Measurements from ENCODE around the gene FABP6.

Gene FABP6

GRCh38 chr5:160260006-160260775, 30.9 kb downstream of the FABP6 start:
- in situ Hi-C loops (cut with HindIII; ENCODE audit: low pct_ligation_motif_present, low sequenced_read_pairs) = no loop called here
- no peak for TF ChIP-seq CTCF (IDR thresholded peaks at IDR 0.05; ENCODE audit: low read depth, low read length, missing control alignments)
- no peaks in the 10 kb centered on the region for H3K27me3 ChIP-seq (replicated peaks)
- peaks cover 3% of the 10 kb centered on the region for H3K36me3 ChIP-seq (replicated peaks)
- DNase-seq = peak; percentile 6
- H3K4me3 ChIP-seq (ENCODE audit: low read depth, low read length) = no peak overlapping the region
- peak overlapping the region; percentile 99 for H3K27ac ChIP-seq

DNA sequence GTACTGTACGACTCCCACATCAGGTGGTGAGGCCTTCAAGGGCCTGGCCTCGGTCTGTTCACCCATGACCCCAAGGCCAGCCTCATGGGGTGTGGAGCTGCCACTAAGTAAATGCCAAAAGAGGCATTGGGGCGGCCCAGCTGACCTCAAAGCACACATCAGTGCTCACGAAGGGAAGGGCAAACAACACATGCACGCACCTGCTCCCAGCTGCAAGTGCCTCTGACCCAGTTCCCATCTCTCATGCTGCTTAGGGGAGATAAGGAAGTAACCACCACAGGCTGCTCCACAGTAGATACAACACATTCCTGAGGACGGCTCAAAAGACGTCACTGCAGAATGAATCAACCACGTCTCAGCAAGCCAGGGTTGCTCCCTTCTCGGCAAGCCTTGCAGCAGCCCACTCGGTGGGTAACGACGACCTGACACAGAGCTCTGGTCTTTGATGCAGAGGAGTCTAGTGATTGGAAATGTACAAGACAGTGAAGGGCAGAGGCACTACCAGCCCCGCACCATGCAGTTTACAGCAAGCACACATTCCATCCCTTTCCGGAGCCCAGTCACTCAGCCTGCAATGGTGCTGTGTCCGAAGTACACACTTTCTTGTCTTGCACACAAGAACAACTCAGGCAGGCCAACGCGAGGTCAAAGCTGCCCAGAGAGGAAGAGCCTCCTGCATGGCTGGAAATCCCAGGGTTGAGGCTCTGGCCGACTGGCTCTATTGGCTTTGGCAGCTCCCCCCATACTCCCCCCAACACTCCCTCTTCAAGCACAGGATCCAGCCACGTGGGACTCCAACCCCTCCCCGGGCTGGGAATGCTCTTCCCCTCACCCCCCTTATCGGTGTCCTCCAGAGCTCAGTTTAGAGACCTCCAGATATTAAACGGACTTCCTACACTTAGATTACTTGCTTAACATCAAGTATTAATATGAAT, 31.8 kb downstream of the FABP6 start:
- DNase-seq = peak; percentile 99
- Histone ChIP-seq H3K27me3 (replicated peaks) (no peaks in the 10 kb centered on the region), H3K4me3 (ENCODE audit: low read depth, low read length) (peak overlapping the region; percentile 12), H3K36me3 (replicated peaks) (no peaks in the 10 kb centered on the region), H3K27ac (peak overlapping the region; percentile 99)
- in situ Hi-C loops (cut with HindIII; ENCODE audit: low pct_ligation_motif_present, low sequenced_read_pairs) = no loop called here
- TF ChIP-seq CTCF (IDR thresholded peaks at IDR 0.05; ENCODE audit: low read depth, low read length, missing control alignments) = no peak

DNA sequence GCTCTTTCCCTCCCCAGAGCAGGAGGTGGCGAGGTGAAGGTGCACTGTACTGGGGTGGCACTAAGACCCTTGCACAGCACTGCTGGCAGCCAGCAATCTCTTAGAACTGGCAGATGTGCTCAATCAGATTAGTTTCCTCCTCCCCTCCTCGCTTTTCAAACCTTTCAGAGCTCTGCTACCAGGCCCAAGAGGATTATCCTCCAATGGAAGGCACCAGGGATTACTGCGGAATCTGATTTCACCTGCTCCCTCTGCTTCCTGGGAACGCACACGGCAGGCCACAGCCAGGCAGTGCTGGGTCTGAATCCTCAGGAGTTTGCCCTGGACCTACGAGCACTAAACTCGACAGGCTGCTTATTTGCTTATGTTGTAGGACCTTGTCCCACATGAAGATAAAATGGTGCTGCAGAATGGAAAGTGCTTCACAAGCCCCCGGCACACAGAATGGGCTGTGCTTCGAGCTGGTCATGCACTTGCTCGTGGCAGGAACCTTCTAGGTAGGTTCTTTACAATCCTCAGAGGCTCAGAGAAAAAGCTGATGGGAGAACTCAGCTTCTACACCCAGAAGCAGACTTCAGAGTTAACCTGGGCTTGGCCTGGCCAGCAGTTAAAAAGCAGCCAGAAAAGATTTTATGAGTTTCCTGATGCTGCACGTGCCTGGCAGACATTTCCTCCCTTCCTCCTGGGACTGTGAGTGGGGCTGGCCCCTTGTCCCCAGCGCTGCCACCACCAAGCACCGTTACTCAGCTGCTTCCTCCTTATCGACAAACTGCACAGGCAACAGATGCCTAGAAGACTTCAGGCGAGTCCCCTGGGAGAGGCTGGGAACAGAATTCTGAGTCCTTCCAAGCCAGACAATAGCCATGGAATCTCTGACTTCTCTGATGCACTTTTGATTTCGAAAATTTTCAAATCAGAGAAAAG, 33.1 kb downstream of the FABP6 start:
- H3K27me3 ChIP-seq (replicated peaks) = no peaks in the 10 kb centered on the region
- no peak overlapping the region for H3K4me3 ChIP-seq (ENCODE audit: low read depth, low read length)
- TF ChIP-seq CTCF (IDR thresholded peaks at IDR 0.05; ENCODE audit: low read depth, low read length, missing control alignments) = no peak
- peak; percentile 49 for DNase-seq
- peak overlapping the region; percentile 99 for H3K27ac ChIP-seq
- in situ Hi-C loops (cut with HindIII; ENCODE audit: low pct_ligation_motif_present, low sequenced_read_pairs) = no loop called here
- H3K36me3 ChIP-seq (replicated peaks) = no peaks in the 10 kb centered on the region

DNA sequence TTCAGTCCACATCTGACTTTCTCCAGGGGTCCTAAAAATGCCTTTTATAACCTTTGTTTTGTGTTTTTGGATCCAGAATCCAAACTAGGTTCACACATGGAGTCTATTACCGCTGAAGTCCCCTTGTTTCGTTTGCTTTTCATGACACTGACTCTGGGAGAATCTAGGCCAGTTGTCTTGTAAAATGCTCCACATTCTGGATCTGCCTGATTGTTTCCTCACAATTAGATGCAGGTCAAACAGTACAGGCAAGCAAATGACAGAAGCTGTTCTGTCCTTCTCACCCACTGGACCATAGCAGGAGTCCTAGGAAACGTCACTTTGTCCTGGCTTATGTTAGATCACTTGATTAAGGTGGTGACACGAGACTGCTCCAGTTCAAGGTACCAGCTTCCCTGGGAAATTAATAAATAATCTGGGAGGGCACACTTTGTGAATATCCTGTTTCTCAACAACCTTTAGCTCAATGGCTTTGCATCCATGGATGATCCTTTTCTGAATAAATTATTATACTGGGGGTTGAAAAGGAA, 34.1 kb downstream of the FABP6 start:
- Histone ChIP-seq H3K27ac (no peak overlapping the region), H3K27me3 (replicated peaks) (no peaks in the 10 kb centered on the region), H3K4me3 (ENCODE audit: low read depth, low read length) (no peak overlapping the region), H3K36me3 (replicated peaks) (no peaks in the 10 kb centered on the region)
- DNase-seq = no peak
- in situ Hi-C loops (cut with HindIII; ENCODE audit: low pct_ligation_motif_present, low sequenced_read_pairs) = no loop called here
- TF ChIP-seq CTCF (IDR thresholded peaks at IDR 0.05; ENCODE audit: low read depth, low read length, missing control alignments) = no peak

DNA sequence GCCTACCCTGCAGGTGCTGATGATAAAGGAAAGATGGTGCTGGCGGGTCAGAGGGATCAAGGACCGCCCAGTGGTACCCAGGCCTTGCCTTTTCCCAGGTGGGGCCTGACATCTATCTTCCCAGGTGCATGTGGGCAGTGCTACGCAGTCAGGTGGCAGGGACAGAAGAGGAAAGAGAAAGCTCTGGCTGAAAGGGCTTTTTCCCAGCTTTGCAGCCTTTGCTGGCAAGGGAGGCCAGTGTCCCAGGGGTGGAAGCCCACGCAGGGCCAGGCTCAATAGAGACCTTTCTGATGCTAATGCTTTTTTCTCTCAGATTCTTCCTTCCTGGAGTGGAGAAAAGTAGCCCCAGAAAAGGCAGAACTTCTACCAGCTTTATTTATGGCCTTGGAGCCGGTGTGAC, 36.7 kb downstream of the FABP6 start:
- TF ChIP-seq CTCF (IDR thresholded peaks at IDR 0.05; ENCODE audit: low read depth, low read length, missing control alignments) = no peak
- H3K4me3 ChIP-seq (ENCODE audit: low read depth, low read length) = no peak overlapping the region
- in situ Hi-C loops (cut with HindIII; ENCODE audit: low pct_ligation_motif_present, low sequenced_read_pairs) = no loop called here

More for the DNA sequence above, 36.7 kb downstream of the FABP6 start:
- Histone ChIP-seq H3K36me3 (replicated peaks) (no peaks in the 10 kb centered on the region), H3K27ac (no peak overlapping the region), H3K27me3 (replicated peaks) (no peaks in the 10 kb centered on the region)
- DNase-seq = no peak

All from brain microvascular endothelial cell (primary cell).